H9 (cell line): ENCODE measurements around the gene KCNAB2. TPM values are rescaled to one million over a fixed set of nuclear protein-coding genes. Genes with fewer than 3 reads are reported as not detected.

Experiments
- DNase-seq: peaks from one replicate; pipeline ENCODE4 v3.0.0-alpha.2; 2017
- H2AFZ ChIP-seq: one replicate; pipeline ENCODE4 v1.6.1; 2013; ENCODE audit warnings: mild to moderate bottlenecking, low read length, control low read depth, moderate library complexity
- H2AK5ac ChIP-seq: 2 replicates; pipeline ENCODE4 v1.6.1; 2013; ENCODE audit warnings: low read length, control low read depth, mixed read lengths; ENCODE audit not compliant: insufficient read length
- H2BK120ac ChIP-seq: one replicate; pipeline ENCODE4 v1.6.1; 2013; ENCODE audit warnings: low read depth, mild to moderate bottlenecking, low read length, control low read depth, inconsistent platforms; ENCODE audit not compliant: poor library complexity, severe bottlenecking
- H2BK12ac ChIP-seq: 2 replicates; pipeline ENCODE4 v1.6.1; 2013; ENCODE audit warnings: low read length, control low read depth, mixed read lengths, low read depth; ENCODE audit not compliant: insufficient read length
- H2BK15ac ChIP-seq: 2 replicates; pipeline ENCODE4 v1.6.1; 2013; ENCODE audit warnings: low read depth, low read length, control low read depth
- H2BK20ac ChIP-seq: one replicate; pipeline ENCODE4 v1.6.1; 2013; ENCODE audit warnings: low read depth, mild to moderate bottlenecking, low read length, control low read depth, inconsistent platforms; ENCODE audit not compliant: poor library complexity, severe bottlenecking
- H2BK5ac ChIP-seq: 2 replicates; pipeline ENCODE4 v1.6.1; 2013; ENCODE audit warnings: low read length, control low read depth, mixed read lengths; ENCODE audit not compliant: insufficient read length
- H3K14ac ChIP-seq: 2 replicates; pipeline ENCODE4 v1.6.1; 2013; ENCODE audit warnings: low read length, control low read depth; ENCODE audit not compliant: insufficient read depth
- H3K18ac ChIP-seq: 2 replicates; pipeline ENCODE4 v1.6.1; 2013; ENCODE audit warnings: low read depth, mild to moderate bottlenecking, mixed read lengths, low read length, control low read depth; ENCODE audit not compliant: insufficient read length
- H3K23ac ChIP-seq: 2 replicates; pipeline ENCODE4 v1.6.1; 2013; ENCODE audit warnings: low read length, control low read depth, mixed read lengths, low read depth; ENCODE audit not compliant: insufficient read length
- H3K23me2 ChIP-seq: 2 replicates; pipeline ENCODE4 v1.6.1; 2013; ENCODE audit warnings: low read depth, mild to moderate bottlenecking, mixed read lengths, low read length, control low read depth; ENCODE audit not compliant: insufficient read length, poor library complexity, severe bottlenecking
- H3K27ac ChIP-seq: 2 replicates; pipeline ENCODE4 v1.5.1; 2013; ENCODE audit warnings: low read length, control low read depth, mixed read lengths, low read depth; ENCODE audit not compliant: insufficient read length
- H3K27me3 ChIP-seq: 2 replicates; pipeline ENCODE4 v1.6.1; 2013; ENCODE audit warnings: low read length, control low read depth, inconsistent platforms; ENCODE audit not compliant: insufficient read depth
- H3K4ac ChIP-seq: 2 replicates; pipeline ENCODE4 v1.6.1; 2013; ENCODE audit warnings: low read depth, mild to moderate bottlenecking, control low read depth, inconsistent platforms, low read length, moderate library complexity
- H3K4me1 ChIP-seq: 2 replicates; pipeline ENCODE4 v1.6.1; 2013; ENCODE audit warnings: low read length, control low read depth, inconsistent platforms; ENCODE audit not compliant: insufficient read depth
- H3K4me2 ChIP-seq: 2 replicates; pipeline ENCODE4 v1.6.1; 2013; ENCODE audit warnings: low read length, control low read depth, mixed read lengths; ENCODE audit not compliant: insufficient read length, insufficient read depth
- H3K56ac ChIP-seq: 2 replicates; pipeline ENCODE4 v1.6.1; 2013; ENCODE audit warnings: low read depth, mild to moderate bottlenecking, mixed read lengths, low read length, control low read depth; ENCODE audit not compliant: insufficient read length
- H3K79me1 ChIP-seq: 2 replicates; pipeline ENCODE4 v1.6.1; 2013; ENCODE audit warnings: low read depth, mild to moderate bottlenecking, moderate library complexity, low read length, control low read depth, inconsistent platforms; ENCODE audit not compliant: insufficient read depth, poor library complexity, severe bottlenecking
- H3K79me2 ChIP-seq: 2 replicates; pipeline ENCODE4 v1.6.1; 2013; ENCODE audit warnings: low read length, control low read depth, inconsistent platforms; ENCODE audit not compliant: insufficient read depth
- H3K9ac ChIP-seq: 2 replicates; pipeline ENCODE4 v1.6.1; 2013; ENCODE audit warnings: low read length, control low read depth, mixed read lengths; ENCODE audit not compliant: insufficient read length; ENCODE audit errors: extremely low read depth
- H3K9me3 ChIP-seq: one replicate; pipeline ENCODE4 v1.6.1; 2013; ENCODE audit warnings: low read depth, low read length, inconsistent platforms; ENCODE audit not compliant: control insufficient read depth
- H3T11ph ChIP-seq: one replicate; pipeline ENCODE4 v1.6.1; 2013; ENCODE audit warnings: mild to moderate bottlenecking, low read length, control low read depth, inconsistent platforms
- H4K20me1 ChIP-seq: one replicate; pipeline ENCODE4 v1.6.1; 2013; ENCODE audit not compliant: control insufficient read depth, insufficient read length, insufficient read depth
- H4K5ac ChIP-seq: 2 replicates; pipeline ENCODE4 v1.6.1; 2013; ENCODE audit warnings: low read depth, mild to moderate bottlenecking, mixed read lengths, low read length, control low read depth; ENCODE audit not compliant: insufficient read length
- H4K8ac ChIP-seq: replicated peaks from 2 replicates; pipeline ENCODE4 v1.6.1; 2013; ENCODE audit warnings: low read length, control low read depth, mixed read lengths, low read depth; ENCODE audit not compliant: insufficient read length
- H4K91ac ChIP-seq: 2 replicates; pipeline ENCODE4 v1.6.1; 2013; ENCODE audit warnings: low read depth, mild to moderate bottlenecking, moderate library complexity, mixed read lengths, low read length, control low read depth; ENCODE audit not compliant: insufficient read length
- H3K27ac Mint-ChIP-seq, 3 experiments: 2 replicates in 2 of 3; 3 replicates in 1 of 3; pipeline ENCODE4 v1.8.0; 2020 to 2021; ENCODE audit warnings: mixed read lengths in 3 of 3, mild to moderate bottlenecking in 1 of 3, moderate library complexity in 1 of 3
- H3K27me3 Mint-ChIP-seq: 2 replicates; pipeline ENCODE4 v1.8.0; 2021; ENCODE audit warnings: low read depth, mild to moderate bottlenecking, moderate library complexity, mixed read lengths
- H3K36me3 Mint-ChIP-seq, 3 experiments: 2 replicates in 2 of 3; 3 replicates in 1 of 3; pipeline ENCODE4 v1.8.0; 2020 to 2021; ENCODE audit warnings: low read depth in 3 of 3, mixed read lengths in 3 of 3; ENCODE audit not compliant: insufficient read depth in 1 of 3
- H3K4me1 Mint-ChIP-seq, 2 experiments: 2 replicates each; pipeline ENCODE4 v1.8.0; 2020; ENCODE audit warnings: mixed read lengths in 2 of 2
- H3K4me3 Mint-ChIP-seq, 2 experiments: 2 replicates in 1 of 2; 3 replicates in 1 of 2; pipeline ENCODE4 v1.8.0; 2020 to 2021; ENCODE audit warnings: mild to moderate bottlenecking in 2 of 2, mixed read lengths in 2 of 2, moderate library complexity in 1 of 2
- H3K9me3 Mint-ChIP-seq, 2 experiments: 2 replicates in 1 of 2; 3 replicates in 1 of 2; pipeline ENCODE4 v1.8.0; 2020; ENCODE audit warnings: mild to moderate bottlenecking in 2 of 2, mixed read lengths in 2 of 2, moderate library complexity in 1 of 2
- CTCF ChIP-seq: fragments of 200-600 bp; sonication (generic); conservative IDR thresholded peaks from 3 replicates; pipeline ENCODE4 v1.8.0; 2021; ENCODE audit warnings: antibody characterized with exemption, mild to moderate bottlenecking
- WGBS: extraction: QIAGEN DNeasy Blood & Tissue Kit; methylation state at CpG from one replicate; pipeline ENCODE4 v1.1.7; 2013; ENCODE audit warnings: missing lambda C conversion rate, low lambda C conversion rate, mixed read lengths; ENCODE audit not compliant: insufficient read length; ENCODE audit errors: extremely low coverage; 5-methylcytosine and 5-hydroxymethylcytosine counted together
- total RNA-seq: library from RNA; stranded (reverse); gene quantifications from 2 replicates; pipeline ENCODE4 v1.2.1, GENCODE V29; 2021

Gene KCNAB2
- total RNA-seq, 1 experiment from 2014 or later = 8.3 TPM

- H4K8ac ChIP-seq = no peak overlapping the region
- Mint-ChIP-seq H3K27ac (no peak overlapping the region; a peak in 1 of 7 replicates), H3K27me3 (peaks cover 14% of the 10 kb centered on the region), H3K4me3 (no peak overlapping the region), H3K9me3 (no peaks in the 10 kb centered on the region), H3K4me1 (no peaks in the 10 kb centered on the region), H3K36me3 (peaks cover 0 to 1% (median 0%) of the 10 kb centered on the region in 3 experiments; a peak in 1 of 7 replicates)
- no peak overlapping the region for H4K5ac ChIP-seq
- no peaks in the 10 kb centered on the region for H3K23me2 ChIP-seq
- H3K79me2 ChIP-seq = no peaks in the 10 kb centered on the region
- H2BK12ac ChIP-seq = no peak overlapping the region
- H2AFZ ChIP-seq = no peak overlapping the region
- H3K4me2 ChIP-seq = no peak overlapping the region
- DNase-seq = no peak
- H3K27ac ChIP-seq = no peak overlapping the region
- no peak overlapping the region for H4K91ac ChIP-seq
- no peak overlapping the region for H3K18ac ChIP-seq
- no peak overlapping the region for H2BK5ac ChIP-seq
- H2BK15ac ChIP-seq = no peak overlapping the region
- no CpG with 5 or more reads among the region's 12 CpGs for WGBS
- no peaks in the 10 kb centered on the region for H3K27me3 ChIP-seq
- H3K56ac ChIP-seq = no peak overlapping the region
- H3K9ac ChIP-seq = no peak overlapping the region
- H3K4ac ChIP-seq = no peak overlapping the region
- H2AK5ac ChIP-seq = no peak overlapping the region
- H3K4me1 ChIP-seq = no peaks in the 10 kb centered on the region
- no peaks in the 10 kb centered on the region for H4K20me1 ChIP-seq
- no peak overlapping the region for H3K14ac ChIP-seq
- H2BK120ac ChIP-seq = no peak overlapping the region
- H3K23ac ChIP-seq = no peak overlapping the region
- no peak for TF ChIP-seq CTCF
- no peak overlapping the region for H2BK20ac ChIP-seq
- no peak overlapping the region for H3T11ph ChIP-seq
- no peaks in the 10 kb centered on the region for H3K79me1 ChIP-seq
- H3K9me3 ChIP-seq = no peaks in the 10 kb centered on the region
Measured at GRCh38 chr1:6013491-6013890, 32.2 kb upstream of the KCNAB2 start.
